DMS 273 (cell line): ENCODE data around the gene FBXW5.

Experiments used
- DNase-seq: peaks from one replicate; lab custom pipeline; 2025; ENCODE audit not compliant: unreplicated experiment; lab: John Stamatoyannopoulos, UW

Gene FBXW5

DNA sequence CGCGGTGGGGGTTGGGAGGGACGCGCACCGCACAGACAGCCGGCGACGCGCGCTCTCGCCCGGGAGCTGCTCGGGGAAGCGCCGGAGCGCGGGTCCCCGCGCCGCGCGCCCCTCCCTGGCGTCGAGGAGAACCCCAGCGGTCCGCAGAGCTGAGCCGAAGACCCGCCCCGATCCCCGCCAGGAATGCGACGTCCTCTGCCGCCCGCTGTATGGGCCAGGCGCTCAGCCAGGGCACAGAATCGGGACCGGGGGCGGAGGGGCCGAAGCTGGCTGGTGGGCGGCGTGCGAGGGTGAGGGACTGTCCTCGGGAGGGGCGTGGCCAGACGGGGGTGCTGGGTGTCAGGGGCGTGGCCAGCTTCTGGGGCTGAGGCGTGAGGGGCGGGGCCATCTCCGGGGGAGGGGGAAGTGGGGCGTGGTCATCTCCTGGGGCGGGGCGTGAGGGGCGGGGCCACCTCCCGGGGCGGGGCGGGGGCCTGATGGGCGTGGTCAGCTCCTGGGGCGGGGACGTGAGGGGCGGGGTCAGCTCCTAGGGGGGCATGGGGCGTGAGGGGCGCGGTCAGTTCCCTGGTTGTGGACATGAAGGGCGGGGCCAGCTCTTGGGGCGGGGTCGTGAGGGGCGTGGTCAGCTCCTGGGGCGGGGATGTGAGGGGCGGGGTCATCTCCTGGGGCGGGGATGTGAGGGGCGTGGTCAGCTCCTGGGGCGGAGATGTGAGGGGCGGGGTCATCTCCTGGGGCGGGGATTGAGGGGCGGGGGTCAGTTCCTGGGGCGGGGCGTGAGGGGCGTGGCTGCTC is 33.7 kb upstream of the FBXW5 start:
- no peak for DNase-seq

DNA sequence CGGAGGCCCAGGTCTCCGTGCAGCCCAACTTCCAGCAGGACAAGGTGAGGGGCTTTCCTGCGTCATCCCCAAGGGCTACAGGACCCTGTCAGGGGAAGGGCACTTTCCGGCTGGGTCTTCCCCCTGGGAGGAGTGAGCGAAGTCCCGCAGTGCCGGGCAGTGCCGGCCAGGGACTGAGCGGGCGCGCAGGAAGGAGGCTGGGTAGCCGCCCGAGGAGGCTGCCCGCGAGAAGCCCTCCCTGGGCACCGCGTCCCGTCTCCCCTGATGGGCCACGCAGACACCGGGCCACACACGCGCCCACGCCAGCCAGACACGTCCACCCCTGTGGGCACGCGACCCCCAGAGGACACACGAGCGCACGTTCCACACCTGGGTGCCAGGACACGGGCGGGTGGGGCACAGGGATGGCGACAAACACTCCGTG is 33.1 kb upstream of the FBXW5 start:
- no peak for DNase-seq

DNA sequence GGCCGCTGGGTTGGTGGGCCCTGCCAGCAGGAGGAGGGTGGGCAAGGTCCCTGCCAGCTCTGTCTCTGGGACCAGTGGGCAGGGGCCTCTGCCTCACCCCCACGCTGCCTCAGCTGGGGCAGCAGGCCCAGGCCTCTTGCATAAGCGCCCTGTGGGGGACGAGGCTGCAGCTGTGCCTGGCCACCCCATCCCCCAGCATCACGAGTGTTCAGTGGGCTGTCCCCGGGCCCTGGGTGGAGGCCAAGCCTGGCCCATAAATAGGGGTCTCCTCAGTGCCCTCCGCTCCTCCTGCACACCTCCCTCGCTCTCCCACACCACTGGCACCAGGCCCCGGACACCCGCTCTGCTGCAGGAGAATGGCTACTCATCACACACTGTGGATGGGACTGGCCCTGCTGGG is 32.7 kb upstream of the FBXW5 start, which contains the start of gene PTGDS:
TSS of gene PTGDS (plus strand) at position 282 of the 400 bp plus-strand sequence. CDS start at position 357, 75 bp downstream.
- DNase-seq = no peak

DNA sequence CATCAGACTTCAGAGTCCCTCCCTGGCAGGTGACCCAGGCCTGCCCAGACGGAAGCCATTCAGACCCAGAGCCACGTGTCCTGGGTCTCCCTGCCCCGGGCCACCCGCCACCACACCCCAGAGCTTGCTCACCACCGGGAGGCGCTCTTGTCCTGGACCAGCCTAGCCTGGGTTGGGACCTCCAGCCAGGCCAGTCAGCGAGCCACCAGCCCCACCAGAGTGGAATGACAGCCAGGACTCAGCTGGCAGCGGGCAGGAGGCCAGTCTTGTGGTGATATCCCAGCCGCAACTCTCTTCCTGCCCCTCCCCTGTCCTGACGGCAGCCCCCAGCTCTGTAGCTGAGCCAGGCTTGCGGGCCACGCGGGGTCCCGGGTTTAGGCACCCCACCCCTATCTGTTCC is 31.1 kb upstream of the FBXW5 start:
- peak; percentile 66 for DNase-seq

DNA sequence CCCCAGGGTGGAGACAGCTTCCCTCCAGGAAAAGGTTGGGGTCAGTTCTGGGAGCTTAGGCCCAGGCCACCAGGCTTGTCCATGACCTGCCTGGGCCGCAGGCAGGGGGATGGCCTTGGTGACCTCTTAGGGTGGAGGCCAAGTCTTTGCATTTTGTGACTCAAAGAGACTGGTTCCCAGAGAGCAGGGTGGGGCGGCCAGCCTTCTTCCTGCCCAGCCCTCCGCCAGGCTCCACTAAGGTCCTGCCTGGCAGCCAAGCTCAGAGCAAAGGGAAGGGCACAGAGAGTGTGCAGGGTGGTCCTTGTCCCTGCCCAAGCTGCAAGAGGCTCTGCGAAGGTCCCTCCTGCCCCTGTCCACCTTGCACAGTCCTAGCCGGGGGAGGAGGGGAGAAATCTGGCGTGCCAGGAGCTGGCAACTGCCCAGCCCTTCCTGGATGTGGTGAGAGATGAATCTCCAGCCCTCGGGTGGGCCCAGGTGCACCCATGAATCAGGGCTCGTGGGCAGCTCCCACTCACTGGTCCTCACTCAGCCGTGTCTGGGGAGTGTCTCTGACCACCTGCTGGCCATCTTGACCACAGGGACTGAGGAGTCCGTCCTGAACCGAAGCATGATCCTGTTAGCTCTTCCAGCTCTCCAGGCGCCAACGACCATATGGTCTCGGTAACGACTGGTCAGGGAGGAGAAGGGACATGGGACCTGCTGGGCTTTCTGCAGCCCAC is 30.4 kb upstream of the FBXW5 start:
- DNase-seq = no peak

DNA sequence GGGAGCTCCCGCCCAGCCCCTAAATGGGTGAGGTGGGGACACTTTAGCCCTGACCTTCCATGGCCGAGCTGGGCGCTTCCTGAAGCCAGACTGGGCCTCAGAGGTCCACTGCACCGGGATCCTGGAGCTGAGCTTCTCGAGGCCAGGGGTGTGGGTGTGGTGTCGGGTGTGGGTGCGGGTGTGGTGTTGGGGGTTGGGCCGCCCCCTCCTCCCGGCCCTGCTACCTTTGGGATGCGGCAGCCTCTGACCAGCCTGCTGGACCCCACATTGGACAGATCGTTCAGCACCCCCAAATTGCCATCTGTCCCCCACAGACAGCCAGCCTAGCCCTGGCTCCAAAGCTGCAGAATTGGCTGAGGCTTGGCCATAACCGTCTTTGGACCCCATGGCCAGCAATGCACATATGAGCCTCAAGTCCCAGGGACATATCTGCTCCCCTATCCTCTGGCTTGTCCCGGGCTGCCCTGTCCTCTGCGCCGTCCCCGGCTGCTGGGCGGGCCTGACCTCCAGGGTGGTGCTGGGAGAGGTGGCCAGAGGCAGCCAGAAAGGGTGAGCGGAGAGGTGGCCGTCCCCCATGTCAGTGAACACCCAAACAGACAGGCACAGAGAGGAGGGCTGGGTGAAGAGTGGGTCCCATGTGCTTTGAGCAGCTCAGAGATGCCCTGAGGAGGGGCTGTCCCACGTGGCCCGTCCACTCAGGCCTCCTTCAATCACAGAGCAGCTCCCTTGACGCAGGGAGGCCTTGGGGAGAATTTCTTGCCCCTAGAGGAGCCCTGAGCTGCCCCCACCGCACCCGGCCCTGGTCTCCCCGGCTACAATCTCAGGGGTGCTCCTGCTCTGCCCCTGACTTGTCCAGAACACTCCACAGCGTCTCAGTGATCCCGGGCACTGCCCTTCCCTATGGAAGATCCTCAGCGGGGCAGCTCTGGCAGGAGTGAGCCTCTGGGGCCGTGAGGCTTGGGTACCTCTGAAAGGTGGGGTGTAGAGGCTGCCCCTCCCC is 29.4 kb upstream of the FBXW5 start:
- DNase-seq = no peak

DNA sequence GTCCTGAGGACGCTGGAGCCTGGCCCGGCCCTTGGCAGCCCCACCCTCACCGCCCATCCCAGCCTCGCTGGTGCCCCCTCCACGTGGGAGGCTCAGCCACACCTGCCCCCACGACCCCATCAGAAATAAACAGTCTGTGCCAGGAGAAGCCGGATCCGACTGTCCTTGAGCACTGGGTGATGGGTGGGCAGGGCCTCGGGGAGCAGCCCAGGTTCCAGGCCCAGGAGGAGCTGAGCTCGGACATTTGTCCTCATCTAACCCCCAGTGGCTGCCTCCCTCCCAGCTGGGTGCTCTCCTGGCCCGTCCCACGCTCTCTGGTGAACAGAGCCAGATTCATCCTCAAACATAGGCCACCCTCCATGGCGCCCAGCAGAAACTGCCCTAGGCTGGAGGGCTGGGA is 28.2 kb upstream of the FBXW5 start:
- DNase-seq = no peak

DNA sequence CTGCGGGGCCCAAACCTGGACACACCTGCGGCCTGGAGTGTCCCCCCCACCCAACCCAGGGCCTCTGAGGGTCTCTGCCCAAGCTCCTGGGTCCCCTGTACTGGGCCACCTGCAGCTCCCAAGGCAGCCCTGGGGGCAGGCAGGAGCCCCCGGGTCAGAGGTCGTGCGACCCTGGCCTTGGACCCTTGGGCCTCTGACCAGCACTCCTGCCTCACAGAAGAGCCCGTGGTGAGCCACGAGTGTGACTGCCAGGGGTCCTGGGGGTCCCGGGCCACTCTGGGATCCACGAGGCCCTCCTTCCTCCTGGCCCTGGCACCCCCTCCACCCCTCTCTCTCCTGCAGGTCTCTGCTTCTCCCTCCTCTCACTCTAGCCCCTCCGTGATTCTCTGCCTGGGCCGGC is 27.8 kb upstream of the FBXW5 start:
- no peak for DNase-seq

DNA sequence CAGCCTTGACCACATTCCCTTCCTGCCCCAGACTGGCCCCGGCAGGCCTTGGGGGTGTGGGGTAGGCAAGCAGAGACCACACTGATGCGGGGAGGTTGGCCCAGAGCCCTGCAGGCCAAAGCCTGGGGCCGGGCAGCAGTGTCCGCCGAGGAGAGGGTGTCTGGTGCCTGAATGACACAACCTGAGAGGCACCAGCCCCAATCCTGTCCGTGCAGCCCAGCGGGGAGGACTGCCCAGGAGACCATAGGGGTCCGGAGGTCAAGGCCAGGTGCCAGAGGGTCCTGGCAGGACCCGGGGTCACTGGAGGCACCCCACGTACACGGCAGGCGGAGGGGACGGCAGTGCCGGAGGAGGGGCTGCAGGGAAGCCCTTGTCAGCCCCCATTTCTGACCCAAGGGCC is 27.2 kb upstream of the FBXW5 start:
- no peak for DNase-seq

DNA sequence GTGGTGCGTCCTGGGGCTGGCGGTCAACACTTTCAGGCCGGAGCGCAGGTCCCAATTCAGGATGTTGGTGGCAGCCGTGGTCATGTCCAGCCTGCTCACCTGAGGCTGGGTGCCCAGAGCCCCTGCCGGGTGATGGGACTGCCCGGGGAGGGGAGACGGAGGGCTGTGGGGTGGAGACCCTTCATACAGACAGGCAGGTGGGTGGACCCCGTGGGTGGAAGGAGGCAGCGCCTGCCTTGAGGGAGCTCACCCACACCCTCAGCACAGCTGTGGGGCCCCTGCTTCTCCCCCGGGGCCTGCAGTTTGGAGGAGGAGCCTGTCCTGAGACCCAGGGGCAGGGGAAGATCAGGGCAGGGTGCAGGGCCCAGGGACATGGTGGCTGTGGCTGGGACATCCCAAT is 25.8 kb upstream of the FBXW5 start:
- no peak for DNase-seq

DNA sequence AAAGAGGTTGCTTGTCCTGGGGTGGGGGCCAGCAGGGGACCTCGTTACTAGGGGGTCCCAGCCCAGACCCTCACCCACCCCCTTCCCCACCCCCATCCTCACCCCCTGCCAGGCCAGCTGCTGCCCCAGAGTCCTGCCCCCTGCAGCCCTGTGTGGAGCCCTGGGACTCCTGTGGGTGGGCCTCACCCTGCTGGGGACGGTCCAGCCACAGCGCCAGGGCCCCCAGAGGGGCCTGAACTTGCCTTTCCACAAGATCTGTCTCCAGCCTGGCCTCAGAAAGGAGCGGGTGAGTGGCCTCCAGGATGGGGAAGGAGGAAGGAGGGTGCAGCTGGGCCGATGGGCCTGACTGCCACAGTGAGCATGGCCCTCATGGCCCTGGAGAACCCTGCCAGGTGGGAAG is 25.2 kb upstream of the FBXW5 start:
- DNase-seq = no peak

DNA sequence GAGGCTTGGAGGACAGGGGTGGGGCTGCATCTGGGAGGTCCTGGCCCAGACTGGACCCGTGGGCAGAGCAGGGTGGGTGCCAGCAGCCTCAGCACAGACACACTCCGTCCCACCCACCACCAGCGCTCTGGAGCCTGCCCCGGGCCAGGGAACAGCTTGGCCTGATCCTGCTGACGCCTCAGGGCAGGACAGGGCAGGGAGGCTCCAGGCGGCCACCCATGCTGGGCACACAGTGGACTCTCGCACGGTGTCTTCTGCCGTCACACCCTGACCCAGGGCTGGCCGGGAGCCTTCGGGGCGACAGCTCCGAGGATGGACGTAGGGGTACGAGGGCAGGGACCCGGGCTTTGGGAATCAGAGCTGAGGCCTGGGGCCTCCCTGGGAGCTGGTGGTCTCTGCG is 24.6 kb upstream of the FBXW5 start:
- DNase-seq = no peak

DNA sequence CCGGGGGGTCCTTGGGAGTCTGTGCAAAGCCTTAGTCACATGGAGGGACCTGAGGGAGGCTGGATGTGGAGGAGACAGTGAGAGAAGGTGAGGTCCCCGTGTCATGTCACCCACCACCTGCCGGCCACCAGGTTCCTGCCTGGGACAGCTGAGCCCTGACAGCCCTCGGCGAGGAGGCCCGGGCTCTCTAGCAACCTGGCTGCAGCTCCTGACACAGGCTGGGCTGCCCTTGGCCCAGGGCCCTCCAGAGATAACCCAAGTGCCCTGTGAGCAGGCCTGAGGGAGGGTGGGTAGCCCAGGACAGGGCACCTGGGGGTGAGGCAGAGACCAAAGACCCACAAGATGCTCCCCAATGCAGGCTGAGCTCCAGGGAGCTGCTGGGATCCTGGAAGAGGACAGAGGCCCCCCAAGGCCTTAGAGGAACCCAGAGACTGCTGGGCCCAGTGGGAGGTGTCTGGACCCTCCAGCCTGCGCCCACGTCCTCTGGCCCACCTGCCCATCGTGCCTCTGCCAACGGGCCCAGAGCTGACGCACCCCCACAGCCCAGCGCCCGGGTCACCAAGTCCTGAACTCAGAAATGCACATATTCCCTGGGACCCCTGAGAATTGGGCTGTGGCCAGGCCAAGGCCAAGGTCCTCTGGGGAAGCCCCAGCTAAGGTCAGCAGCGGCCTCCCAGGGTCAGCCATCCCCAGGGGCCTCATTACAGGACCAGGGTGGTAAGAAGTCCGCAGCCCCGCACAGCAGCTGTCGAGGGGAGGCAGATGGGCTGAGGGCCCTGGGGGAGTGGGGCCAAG is 24.0 kb upstream of the FBXW5 start:
- no peak for DNase-seq

DNA sequence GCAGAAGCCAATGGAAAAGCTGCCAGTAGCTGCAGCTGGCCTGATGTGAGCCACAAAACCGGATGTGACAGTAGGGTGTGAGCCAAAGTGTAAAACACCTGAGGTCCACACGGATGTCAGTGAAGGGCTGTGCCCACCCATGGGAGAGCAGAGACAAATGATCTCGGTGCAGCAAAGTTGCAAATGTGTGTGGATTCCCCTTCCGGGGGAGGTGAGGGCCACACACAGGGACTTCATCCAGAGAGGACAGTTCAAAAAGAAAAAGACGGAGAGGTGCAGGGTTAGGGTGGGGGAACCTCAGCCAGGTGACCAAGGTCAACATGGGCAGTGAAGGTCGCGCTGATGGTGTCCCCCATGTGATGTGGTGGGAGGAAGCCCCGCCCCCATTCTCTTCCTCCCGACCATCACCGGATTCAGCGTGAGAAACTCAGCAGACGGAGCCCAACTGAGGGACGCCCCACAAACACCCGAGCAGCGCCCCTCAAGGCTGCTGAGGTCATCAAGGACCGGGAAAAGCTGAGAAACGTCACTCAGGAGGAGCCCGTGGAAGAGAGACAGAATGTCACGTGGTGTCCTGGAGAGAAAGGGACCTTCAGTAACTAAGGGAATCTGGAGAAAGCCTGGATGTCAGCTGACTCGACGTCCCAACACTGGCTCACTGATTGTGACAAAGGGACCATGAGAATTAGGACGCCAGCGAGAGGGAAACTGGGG is 21.4 kb upstream of the FBXW5 start:
- no peak for DNase-seq

DNA sequence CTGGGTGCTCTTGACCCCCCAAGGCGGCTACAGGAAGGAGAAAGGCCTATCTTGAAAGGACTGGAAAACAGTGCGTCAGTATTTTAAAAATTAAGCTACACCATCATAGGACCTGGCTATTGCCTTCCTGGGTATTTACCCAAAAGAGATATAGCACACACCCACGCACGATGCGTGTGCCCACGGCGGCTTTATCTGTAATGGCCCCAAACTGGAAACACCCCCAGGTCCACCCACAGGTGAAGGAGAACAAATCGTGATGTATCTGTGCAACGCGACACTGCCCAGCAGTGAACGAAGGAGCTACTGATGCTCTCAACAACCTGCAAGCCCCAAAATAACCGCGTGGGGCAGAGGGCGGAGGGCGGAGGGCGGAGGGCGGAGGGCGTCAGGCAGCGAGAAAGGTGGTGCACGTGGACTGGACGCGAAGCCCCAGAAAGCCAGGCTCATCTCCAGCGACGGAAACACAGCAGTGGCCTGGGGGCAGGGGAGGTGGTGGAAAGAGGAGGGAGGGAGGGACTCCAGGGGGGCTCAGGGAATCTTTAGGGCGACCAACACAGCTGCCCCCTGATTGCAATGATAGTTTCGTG is 20.4 kb upstream of the FBXW5 start:
- no peak for DNase-seq

DNA sequence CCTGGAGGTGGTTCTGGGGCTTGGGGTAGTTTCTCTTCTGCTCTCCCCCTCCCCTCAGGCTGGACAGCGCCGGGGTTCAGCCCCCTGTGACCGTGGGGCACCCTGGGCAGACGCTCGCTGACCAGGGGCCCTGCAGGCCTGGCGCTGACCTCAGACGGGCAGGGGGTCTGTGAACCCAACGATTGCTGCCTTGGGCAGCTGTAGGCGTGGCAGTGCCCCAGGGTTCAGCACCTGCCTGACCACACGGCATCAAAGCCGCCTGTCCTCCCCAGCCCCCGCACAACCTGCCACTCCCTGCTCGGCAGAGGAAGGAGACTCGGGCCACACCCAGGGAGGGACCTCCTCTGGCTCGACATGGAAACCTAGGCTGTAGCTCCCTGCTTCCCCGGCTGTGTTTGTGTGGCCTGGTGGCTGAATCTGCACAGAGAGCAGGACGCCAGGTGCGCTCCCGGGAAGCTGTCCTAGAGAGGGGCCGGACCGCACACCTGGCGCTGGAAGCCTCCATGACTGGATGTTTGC is 19.7 kb upstream of the FBXW5 start:
- DNase-seq = peak; percentile 32

DNA sequence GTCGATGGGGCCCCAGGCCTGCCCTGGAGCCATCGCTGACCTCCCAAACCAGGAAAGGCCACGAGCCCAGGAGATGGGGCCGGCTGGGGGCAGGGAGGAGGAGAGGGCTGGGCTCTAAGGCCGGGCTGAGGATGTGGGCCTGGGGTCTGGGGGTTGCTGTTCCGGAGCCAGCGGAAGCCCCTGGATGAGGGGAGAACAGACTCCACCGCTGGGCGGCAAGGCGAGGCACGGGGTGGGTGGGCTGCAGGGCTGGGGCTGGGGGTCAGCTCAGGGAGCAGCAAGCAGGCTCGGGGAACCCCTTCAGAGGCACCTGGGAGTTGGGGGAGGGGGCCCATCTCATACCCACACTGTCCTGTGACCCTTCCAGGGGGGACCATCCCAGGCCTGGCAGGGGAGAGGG is 19.2 kb upstream of the FBXW5 start:
- DNase-seq = no peak

DNA sequence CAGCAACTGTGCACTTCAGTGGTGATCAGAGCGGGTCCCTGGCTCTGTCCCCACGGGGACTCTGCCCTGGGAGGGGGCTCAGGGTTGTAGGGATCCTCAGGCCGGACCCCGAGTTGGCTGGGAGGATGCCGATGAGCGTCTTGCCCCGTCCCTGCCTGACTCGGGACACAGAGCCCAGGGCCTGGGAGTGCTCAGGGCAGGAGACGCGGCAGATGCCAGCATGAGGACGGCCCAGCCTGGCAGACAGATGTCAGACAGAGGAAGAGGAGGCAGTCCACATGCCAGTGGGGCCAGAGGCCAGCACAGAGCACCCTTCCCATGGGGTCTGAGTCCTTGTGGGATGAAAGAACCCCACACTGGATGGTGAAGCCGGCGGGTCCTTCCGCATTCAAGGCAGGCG is 18.8 kb upstream of the FBXW5 start:
- peak; percentile 68 for DNase-seq

DNA sequence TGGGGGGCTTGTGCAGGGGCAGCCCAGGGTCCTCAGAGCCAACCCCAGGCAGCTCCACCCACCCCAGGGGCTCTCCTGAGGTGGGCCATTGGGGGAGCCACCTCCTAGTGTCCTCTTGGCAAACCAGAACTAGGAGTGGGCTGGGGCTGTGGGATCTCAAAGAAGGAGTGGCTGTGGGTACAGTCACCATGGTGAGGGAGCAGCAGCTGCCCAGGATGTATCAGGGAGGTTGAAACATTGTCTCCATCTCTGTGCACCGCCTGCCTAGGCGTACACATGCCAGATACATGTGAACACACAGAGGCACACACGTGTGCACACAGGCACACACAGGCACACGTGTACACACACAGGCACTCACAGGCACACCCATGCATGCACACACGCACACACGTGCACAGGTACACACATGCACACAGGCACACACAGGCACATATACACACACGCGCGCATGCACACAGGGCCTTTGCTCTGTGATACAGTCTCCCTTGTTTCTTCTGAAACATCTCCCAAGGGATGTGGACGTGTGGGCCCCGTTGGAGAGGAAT is 18.2 kb upstream of the FBXW5 start:
- no peak for DNase-seq
